ENCODE results near the gene CCDC13. TPM values are rescaled to one million over a fixed set of nuclear protein-coding genes. Genes with fewer than 3 reads are reported as not detected.

The CCDC13 gene
- total RNA-seq, 1 experiment from 2014 or later, result 0.82 TPM

- CTCF ChIA-PET, result interaction anchor here (1.5 to 1.7 kb wide), 3 partner anchors 25 to 35 kb away, joined by 3 to 5 read pairs (median 4); no protein-coding TSS in a partner anchor
- no peaks in the 10 kb centered on the region for H3K27me3 ChIP-seq (replicated peaks; ENCODE audit: control insufficient read depth, insufficient read depth, low read length)
- H3K36me3 Mint-ChIP-seq (ENCODE audit: insufficient read depth, unreplicated experiment), result peaks cover 25% of the 10 kb centered on the region
- peaks cover 15% of the 10 kb centered on the region for H3K4me1 Mint-ChIP-seq (ENCODE audit: low read depth, unreplicated experiment)
- POLR2A ChIA-PET, result interaction anchor here (0.6 to 1.7 kb wide), 4 partner anchors 17 to 1602 kb away, joined by 3 to 8 read pairs (median 4); partner anchors contain the start of gene TCAIM
- no TSS peak for BruUV-seq (replicated peaks)
- peak; percentile 95 to 96 for DNase-seq
- H3K4me1 ChIP-seq, result peaks cover 28% of the 10 kb centered on the region
- H3K4me3 ChIP-seq (ENCODE audit: low read depth, low read length), result peak within 1 kb of the TSS; percentile 96
- peak within 1 kb of the TSS; percentile 94 for H3K4me3 Mint-ChIP-seq (ENCODE audit: unreplicated experiment)
- intact Hi-C loops (cut with micrococcal nuclease; ENCODE audit: unreplicated experiment), result no loop called here
- no peaks in the 10 kb centered on the region for H3K9me3 Mint-ChIP-seq (ENCODE audit: unreplicated experiment)
- no peaks in the 10 kb centered on the region for H3K27me3 Mint-ChIP-seq (ENCODE audit: insufficient read depth, unreplicated experiment)
- H3K9me3 ChIP-seq, result peaks cover 6% of the 10 kb centered on the region; the same call in 1 of the 2 replicates
- no peak for TF ChIP-seq CTCF (IDR thresholded peaks at IDR 0.05; ENCODE audit: insufficient read depth in 1 of 2, low read depth in 1 of 2, low read length in 1 of 2, severe bottlenecking in 1 of 2, unreplicated experiment in 1 of 2)
- no peaks in the 10 kb centered on the region; the same call in 1 of the 2 replicates for H3K36me3 ChIP-seq (ENCODE audit: control insufficient read depth, insufficient read depth, low read length)
- H3K27ac Mint-ChIP-seq (ENCODE audit: unreplicated experiment), result peak within 1 kb of the TSS; percentile 95
Observed at GRCh38 chr3:42804106-42804830, 31.2 kb upstream of the CCDC13 start, which contains the start of gene HIGD1A. TSS of gene HIGD1A (minus strand) at chr3:42804490. CDS start at chr3:42794253, 10,237 bp downstream.

GRCh38 chr3:42803414-42804105 lies 30.5 kb upstream of the CCDC13 start:
- Histone ChIP-seq H3K4me3 (ENCODE audit: low read depth, low read length) (peak overlapping the region; percentile 96), H3K4me1 (peaks cover 21% of the 10 kb centered on the region), H3K9me3 (peaks cover 6% of the 10 kb centered on the region; the same call in 1 of the 2 replicates), H3K36me3 (ENCODE audit: control insufficient read depth, insufficient read depth, low read length) (no peaks in the 10 kb centered on the region; the same call in 1 of the 2 replicates), H3K27me3 (replicated peaks; ENCODE audit: control insufficient read depth, insufficient read depth, low read length) (no peaks in the 10 kb centered on the region)
- ChIA-PET CTCF (interaction anchor here (1.5 to 1.6 kb wide), 2 partner anchors 27 to 36 kb away, joined by 3 to 5 read pairs; no protein-coding TSS in a partner anchor), POLR2A (interaction anchor here (1.7 kb wide), 1 partner anchor 26 kb away, joined by 8 read pairs; no protein-coding TSS in a partner anchor)
- peak; percentile 36 to 43 for DNase-seq
- no peaks in the 10 kb centered on the region for H3K27me3 Mint-ChIP-seq (ENCODE audit: insufficient read depth, unreplicated experiment)
- peak overlapping the region; percentile 95 for H3K27ac Mint-ChIP-seq (ENCODE audit: unreplicated experiment)
- no peak for TF ChIP-seq CTCF (IDR thresholded peaks at IDR 0.05; ENCODE audit: insufficient read depth in 1 of 2, low read depth in 1 of 2, low read length in 1 of 2, severe bottlenecking in 1 of 2, unreplicated experiment in 1 of 2)
- intact Hi-C loops (cut with micrococcal nuclease; ENCODE audit: unreplicated experiment), result no loop called here
- H3K4me1 Mint-ChIP-seq (ENCODE audit: low read depth, unreplicated experiment), result peaks cover 11% of the 10 kb centered on the region
- no TSS peak for BruUV-seq (replicated peaks)
- H3K36me3 Mint-ChIP-seq (ENCODE audit: insufficient read depth, unreplicated experiment), result peaks cover 25% of the 10 kb centered on the region
- peak overlapping the region; percentile 94 for H3K4me3 Mint-ChIP-seq (ENCODE audit: unreplicated experiment)
- no peaks in the 10 kb centered on the region for H3K9me3 Mint-ChIP-seq (ENCODE audit: unreplicated experiment)

DNA sequence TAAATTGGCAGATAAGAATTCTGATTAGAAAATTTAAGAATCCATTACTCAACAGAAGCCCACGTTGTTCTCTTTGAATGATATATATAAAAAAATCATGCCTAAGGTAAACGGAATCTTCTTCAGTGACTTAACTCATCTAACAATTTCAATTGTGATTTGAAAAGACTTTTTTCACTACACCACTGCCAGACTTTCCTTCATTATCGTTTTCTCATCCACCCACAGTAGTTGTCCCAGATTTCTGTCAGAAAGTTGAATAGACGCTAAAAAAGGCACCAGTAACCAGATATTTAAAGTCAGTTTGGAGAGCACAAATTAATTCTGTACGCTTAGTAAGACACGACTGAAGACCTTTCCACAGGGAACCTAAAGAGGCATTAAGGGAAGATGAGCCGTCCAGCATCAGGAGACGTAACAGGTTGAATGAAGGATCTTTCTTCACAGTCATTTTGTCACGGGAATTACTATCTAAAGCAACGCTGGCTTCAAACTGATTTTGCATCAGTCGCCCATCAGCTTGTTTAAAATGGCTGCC lies 29.9 kb upstream of the CCDC13 start:
- no peaks in the 10 kb centered on the region for H3K27me3 ChIP-seq (replicated peaks; ENCODE audit: control insufficient read depth, insufficient read depth, low read length)
- no peak for TF ChIP-seq CTCF (IDR thresholded peaks at IDR 0.05; ENCODE audit: insufficient read depth in 1 of 2, low read depth in 1 of 2, low read length in 1 of 2, severe bottlenecking in 1 of 2, unreplicated experiment in 1 of 2)
- POLR2A ChIA-PET, result no interaction called here
- H3K9me3 Mint-ChIP-seq (ENCODE audit: unreplicated experiment), result no peaks in the 10 kb centered on the region
- peak overlapping the region; percentile 95 for H3K27ac Mint-ChIP-seq (ENCODE audit: unreplicated experiment)
- intact Hi-C loops (cut with micrococcal nuclease; ENCODE audit: unreplicated experiment), result no loop called here
- peaks cover 17% of the 10 kb centered on the region for H3K4me1 ChIP-seq
- peaks cover 11% of the 10 kb centered on the region for H3K4me1 Mint-ChIP-seq (ENCODE audit: low read depth, unreplicated experiment)
- peak overlapping the region; percentile 96 for H3K4me3 ChIP-seq (ENCODE audit: low read depth, low read length)
- H3K36me3 ChIP-seq (ENCODE audit: control insufficient read depth, insufficient read depth, low read length), result no peaks in the 10 kb centered on the region; the same call in 1 of the 2 replicates
- DNase-seq, result no peak
- peaks cover 25% of the 10 kb centered on the region for H3K36me3 Mint-ChIP-seq (ENCODE audit: insufficient read depth, unreplicated experiment)
- CTCF ChIA-PET, result interaction anchor here (1.5 kb wide), 1 partner anchor 37 kb away, joined by 5 read pairs; no protein-coding TSS in a partner anchor
- peaks cover 6% of the 10 kb centered on the region; the same call in 1 of the 2 replicates for H3K9me3 ChIP-seq
- H3K4me3 Mint-ChIP-seq (ENCODE audit: unreplicated experiment), result peak overlapping the region; percentile 94
- no peaks in the 10 kb centered on the region for H3K27me3 Mint-ChIP-seq (ENCODE audit: insufficient read depth, unreplicated experiment)
- BruUV-seq (replicated peaks), result TSS peak; percentile 26

Data from Caco-2 (cell line).